Liver (tissue), 5 donors: ENCODE measurements around the gene EAF1. TPM values are rescaled to one million over a fixed set of nuclear protein-coding genes. Genes with fewer than 3 reads are reported as not detected.

ENCODE experiments used
- polyA plus RNA-seq, 2 donors: library from polyadenylated mRNA; stranded (reverse) in 1 of 2; unstranded in 1 of 2; fragments of 200-250 nt in 1 of 2; fragments of >200 nt in 1 of 2; fragmentation: Nextera tagmentation in 1 of 2; extraction: Ambion mirVana in 1 of 2; gene quantifications; one replicate each; pipeline versions ENCODE4 v1.2.1 to v1.2.3, GENCODE V29; 2013 to 2015
- small RNA-seq: library from RNA; depleted of rRNA; stranded (forward); fragments of <200 nt; gene quantifications from one replicate; pipeline ENCODE3, GENCODE V24; 2014
- total RNA-seq, 2 donors: library from RNA; depleted of rRNA; stranded (reverse); fragments of >200 nt; gene quantifications; one replicate each; pipeline ENCODE4 v1.2.3, GENCODE V29; 2014
- donor health status: healthy.
- donor health status: healthy.
- donor health status: healthy.

The EAF1 gene
- total and polyA plus RNA-seq, 4 donors: 4.6 to 15.0 (median 11.4) TPM

Small RNAs within 50 kb of the gene (small RNA-seq; reads per million reads assigned to genes)
- gene RNU6-1024P: not detected

Other genes starting within 250 kb of the EAF1 start
- gene CAPN7, start 221.4 kb upstream of the EAF1 start, total RNA-seq: 10 to 100 TPM; 24.7 to 41.9 TPM
- 10 to 100 TPM in 1 of 2 donors, 1 to 10 TPM in 1; 9.5 to 11.2 TPM for gene CAPN7, start 221.4 kb upstream of the EAF1 start, polyA plus RNA-seq
- gene SH3BP5, start 95.0 kb upstream of the EAF1 start, total RNA-seq: 10 to 100 TPM in 1 of 2 donors, 1 to 10 TPM in 1; 9.9 to 17.9 TPM
- gene SH3BP5, start 95.0 kb upstream of the EAF1 start, polyA plus RNA-seq: 10 to 100 TPM in 1 of 2 donors, 1 to 10 TPM in 1; 3.5 to 13.7 TPM
- 1 to 10 TPM; 8.7 to 9.1 TPM for gene METTL6, start 54 bp upstream of the EAF1 start, total RNA-seq
- gene METTL6, start 54 bp upstream of the EAF1 start, polyA plus RNA-seq: 1 to 10 TPM; 2.0 to 3.1 TPM
- 1 to 10 TPM in 1 of 2 donors, under 1 TPM in 1; 0.33 to 1.0 TPM for gene COLQ, start 94.1 kb downstream of the EAF1 start, total RNA-seq
- 1 to 10 TPM in 1 of 2 donors, under 1 TPM in 1; 0.27 to 2.6 TPM for gene COLQ, start 94.1 kb downstream of the EAF1 start, polyA plus RNA-seq
- 10 to 100 TPM; 13.4 to 46.9 TPM for gene HACL1, start 174.0 kb downstream of the EAF1 start, total RNA-seq
- gene HACL1, start 174.0 kb downstream of the EAF1 start, polyA plus RNA-seq: 10 to 100 TPM; 28.2 to 36.2 TPM
- 10 to 100 TPM; 45.8 to 78.1 TPM for gene BTD, start 174.1 kb downstream of the EAF1 start, total RNA-seq
- gene BTD, start 174.1 kb downstream of the EAF1 start, polyA plus RNA-seq: 10 to 100 TPM; 46.6 to 49.0 TPM